Measurements from ENCODE around the gene RBMX2. TPM values are rescaled to one million over a fixed set of nuclear protein-coding genes. Genes with fewer than 3 reads are reported as not detected.
"Not testable (repeated sequence)": the region's sequence is repeated elsewhere in the genome, so short reads cannot be mapped to it uniquely, and the experiment has no call there.

The RBMX2 gene
- total RNA-seq, 1 donor from 2014 or later = 23.6 TPM

- no peaks in the 10 kb centered on the region for H3K9me3 Mint-ChIP-seq
- no peak overlapping the region for H3K27ac Mint-ChIP-seq
- ATAC-seq (ENCODE audit: low read depth) (no peak), DNase-seq (no peak)
- intact Hi-C loops (cut with micrococcal nuclease) = no loop called here
- CTCF ChIA-PET = no interaction called here
- peaks cover 9% of the 10 kb centered on the region for H3K36me3 Mint-ChIP-seq (ENCODE audit: low read depth)
- POLR2A ChIA-PET = no interaction called here
- H3K4me1 Mint-ChIP-seq = no peaks in the 10 kb centered on the region
- H3K27me3 Mint-ChIP-seq = peaks cover 3% of the 10 kb centered on the region
- no peak overlapping the region for H3K4me3 Mint-ChIP-seq
- TF ChIP-seq CTCF (IDR thresholded peaks at IDR 0.05) = no peak
These were observed 17.5 kb downstream of the RBMX2 start for GRCh38 chrX:130419263-130419662.

- ATAC-seq (ENCODE audit: low read depth) = no peak
- no peaks in the 10 kb centered on the region for H3K9me3 Mint-ChIP-seq
- TF ChIP-seq CTCF (IDR thresholded peaks at IDR 0.05) = no peak
- H3K4me3 Mint-ChIP-seq = no peak overlapping the region
- ChIA-PET POLR2A (no interaction called here), CTCF (no interaction called here)
- no peaks in the 10 kb centered on the region for H3K36me3 Mint-ChIP-seq (ENCODE audit: low read depth)
- no peak overlapping the region for H3K27ac Mint-ChIP-seq
- peaks cover 9% of the 10 kb centered on the region for H3K27me3 Mint-ChIP-seq
- no peak for DNase-seq
- intact Hi-C loops (cut with micrococcal nuclease) = no loop called here
- no peaks in the 10 kb centered on the region for H3K4me1 Mint-ChIP-seq
These were observed 24.7 kb downstream of the RBMX2 start for GRCh38 chrX:130426531-130426930.

GRCh38 chrX:130429236-130429635 is 27.4 kb downstream of the RBMX2 start:
- H3K9me3 Mint-ChIP-seq; H3K4me1 Mint-ChIP-seq; H3K27me3 Mint-ChIP-seq; POLR2A ChIA-PET; H3K4me3 Mint-ChIP-seq; CTCF ChIA-PET; H3K36me3 Mint-ChIP-seq (ENCODE audit: low read depth); DNase-seq; ATAC-seq (ENCODE audit: low read depth); intact Hi-C loops (cut with micrococcal nuclease); H3K27ac Mint-ChIP-seq: not testable (repeated sequence)

GRCh38 chrX:130435937-130436336 is 34.1 kb downstream of the RBMX2 start:
- H3K27ac Mint-ChIP-seq = no peak overlapping the region
- H3K9me3 Mint-ChIP-seq = peaks cover 5% of the 10 kb centered on the region
- H3K27me3 Mint-ChIP-seq = no peaks in the 10 kb centered on the region
- TF ChIP-seq CTCF (IDR thresholded peaks at IDR 0.05) = no peak
- intact Hi-C loops (cut with micrococcal nuclease) = no loop called here
- no peak overlapping the region for H3K4me3 Mint-ChIP-seq
- POLR2A ChIA-PET = no interaction called here
- H3K36me3 Mint-ChIP-seq (ENCODE audit: low read depth) = no peaks in the 10 kb centered on the region
- DNase-seq = no peak
- ATAC-seq (ENCODE audit: low read depth) = no peak
- H3K4me1 Mint-ChIP-seq = no peaks in the 10 kb centered on the region
- CTCF ChIA-PET = no interaction called here

GRCh38 chrX:130437996-130438395 is 36.2 kb downstream of the RBMX2 start:
- H3K27me3 Mint-ChIP-seq; POLR2A ChIA-PET; H3K4me1 Mint-ChIP-seq; H3K36me3 Mint-ChIP-seq (ENCODE audit: low read depth); ATAC-seq (ENCODE audit: low read depth); H3K27ac Mint-ChIP-seq; CTCF ChIA-PET; H3K4me3 Mint-ChIP-seq; intact Hi-C loops (cut with micrococcal nuclease); H3K9me3 Mint-ChIP-seq; DNase-seq: not testable (repeated sequence)

GRCh38 chrX:130443875-130444274 is 42.1 kb downstream of the RBMX2 start:
- Mint-ChIP-seq H3K27me3 (no peaks in the 10 kb centered on the region), H3K4me1 (no peaks in the 10 kb centered on the region), H3K9me3 (no peaks in the 10 kb centered on the region), H3K4me3 (no peak overlapping the region), H3K36me3 (ENCODE audit: low read depth) (no peaks in the 10 kb centered on the region), H3K27ac (no peak overlapping the region)
- CTCF ChIA-PET = no interaction called here
- ATAC-seq (ENCODE audit: low read depth) (no peak), DNase-seq (no peak)
- POLR2A ChIA-PET = no interaction called here
- intact Hi-C loops (cut with micrococcal nuclease) = no loop called here
- TF ChIP-seq CTCF (IDR thresholded peaks at IDR 0.05) = no peak

Measured in activated B cell treated with CpG ODN at 0.5 μM for 24 hours (primary cell).